ENCODE data around the gene NR5A1.

The NR5A1 gene

GRCh38 chr9:124498040-124498439 lies 9.2 kb downstream of the NR5A1 start:
- no peak for DNase-seq

DNA sequence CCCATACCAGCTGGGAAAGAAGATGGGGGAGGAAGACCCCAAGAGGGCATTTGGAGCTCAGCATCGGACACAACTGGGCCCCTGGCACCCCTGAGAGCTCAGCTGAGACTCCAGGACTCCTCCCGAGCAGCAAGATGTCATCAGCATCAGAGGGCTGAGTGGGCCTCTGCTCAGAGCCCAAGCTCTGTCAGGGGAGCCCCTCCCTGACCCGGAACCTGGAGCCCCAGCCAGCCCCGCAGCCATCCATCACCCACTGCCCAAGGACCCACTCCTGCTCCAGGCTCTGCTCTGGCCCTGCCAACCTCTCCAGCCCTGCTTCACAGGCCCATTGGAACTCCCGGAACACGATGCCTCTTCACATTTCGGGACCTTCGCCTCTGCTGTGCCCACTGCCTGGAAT lies 9.8 kb downstream of the NR5A1 start:
- DNase-seq, result no peak

DNA sequence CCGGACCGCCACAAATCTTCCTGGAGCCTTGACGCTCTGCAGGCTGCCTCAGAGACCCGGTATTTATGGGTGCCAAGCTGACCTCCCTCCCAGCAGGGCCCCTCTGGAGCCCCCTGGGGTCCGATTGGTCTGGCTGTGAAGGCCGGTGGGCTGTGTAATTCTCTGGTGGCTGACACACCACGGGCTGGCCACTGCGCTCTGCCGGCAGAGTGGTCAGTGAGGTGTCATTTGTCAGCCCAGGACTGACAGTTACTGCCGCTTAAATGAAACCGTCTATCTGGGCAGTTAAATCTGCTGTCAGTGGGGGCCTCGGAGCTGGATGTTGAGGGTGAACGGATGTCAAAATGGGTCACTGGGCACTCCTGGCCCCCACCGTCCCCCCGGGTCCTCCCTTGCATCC lies 10.7 kb downstream of the NR5A1 start:
- no peak for DNase-seq

- DNase-seq, result no peak
Measured at GRCh38 chr9:124496075-124496449, 11.1 kb downstream of the NR5A1 start.

GRCh38 chr9:124495126-124496074 lies 11.8 kb downstream of the NR5A1 start:
- no peak for DNase-seq

DNA sequence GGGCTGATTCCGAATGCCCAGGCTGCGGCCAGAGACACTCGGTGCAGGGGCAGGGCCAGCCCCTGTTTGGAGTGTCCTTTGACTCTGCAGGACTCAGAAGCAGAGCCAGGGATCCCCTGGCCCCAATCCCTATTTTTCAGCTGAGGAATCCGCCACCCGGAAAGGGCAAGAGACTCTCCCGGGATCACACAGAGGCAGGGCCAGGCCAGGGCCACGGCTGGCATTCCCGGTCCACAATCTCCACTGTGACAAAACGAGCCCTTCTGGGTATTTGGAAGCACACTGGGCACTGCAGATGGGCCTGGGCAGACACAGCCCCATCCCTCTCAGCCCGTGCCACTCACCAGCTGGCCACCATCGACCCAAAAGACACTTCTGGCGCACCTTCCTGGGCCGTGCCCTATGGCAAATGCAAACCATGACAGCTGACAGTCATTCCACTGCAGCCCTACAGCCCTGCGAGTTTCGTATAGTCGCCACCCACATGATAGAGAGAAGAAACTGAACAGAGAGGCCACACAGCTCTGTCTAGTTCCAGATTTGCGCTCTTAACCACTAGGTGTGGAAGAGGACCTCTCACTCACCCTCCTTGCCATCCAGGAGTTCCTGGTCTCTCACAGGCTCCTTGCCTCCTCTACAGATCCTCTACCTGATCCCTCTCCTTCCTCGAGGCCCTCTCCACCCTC lies 13.3 kb downstream of the NR5A1 start:
- no peak for DNase-seq

DNA sequence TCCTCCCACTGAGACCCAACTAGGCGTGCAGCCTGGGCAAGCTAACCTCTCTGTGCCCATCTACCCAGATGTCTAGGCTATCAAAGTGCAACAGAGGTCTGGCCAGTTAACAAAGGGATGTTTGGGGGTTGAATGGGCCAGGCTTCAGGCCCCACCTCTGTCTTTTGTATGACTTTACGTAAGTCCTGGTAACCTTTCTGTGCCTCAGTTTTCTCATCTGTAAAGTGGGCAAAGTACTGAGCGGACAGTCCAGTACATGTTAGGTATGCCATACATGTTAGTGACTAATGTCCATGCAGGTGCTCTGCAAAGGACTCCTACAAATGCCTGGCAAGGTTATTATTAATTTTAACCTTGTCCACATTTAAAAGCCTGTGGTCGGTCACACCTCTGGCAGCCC lies 14.0 kb downstream of the NR5A1 start:
- DNase-seq, result no peak

GRCh38 chr9:124492818-124493217 lies 14.4 kb downstream of the NR5A1 start:
- DNase-seq, result no peak

GRCh38 chr9:124491049-124491975 lies 15.9 kb downstream of the NR5A1 start:
- DNase-seq, result no peak

- no peak for DNase-seq
Measured at GRCh38 chr9:124490004-124490403, 17.2 kb downstream of the NR5A1 start.

DNA sequence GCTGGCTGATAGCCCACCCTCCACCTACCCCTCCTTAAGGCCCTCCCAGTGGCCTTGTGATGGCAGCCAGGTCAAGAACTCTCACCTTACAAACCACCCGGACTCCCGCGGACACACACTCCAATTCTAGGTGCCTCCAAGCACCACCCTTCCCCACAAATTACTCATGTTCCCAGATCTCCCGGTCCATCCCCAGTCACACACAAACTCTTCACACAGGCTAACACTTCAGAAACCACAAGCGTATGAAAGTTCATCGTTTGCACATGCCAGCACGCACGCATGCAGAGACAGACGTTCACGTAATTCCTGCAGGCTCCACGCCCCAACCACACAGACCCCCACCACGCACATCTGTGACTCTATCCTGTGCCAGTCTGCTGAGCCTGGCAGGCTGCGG lies 18.0 kb downstream of the NR5A1 start:
- DNase-seq, result no peak

GRCh38 chr9:124488641-124489210 lies 18.5 kb downstream of the NR5A1 start:
- no peak for DNase-seq

DNA sequence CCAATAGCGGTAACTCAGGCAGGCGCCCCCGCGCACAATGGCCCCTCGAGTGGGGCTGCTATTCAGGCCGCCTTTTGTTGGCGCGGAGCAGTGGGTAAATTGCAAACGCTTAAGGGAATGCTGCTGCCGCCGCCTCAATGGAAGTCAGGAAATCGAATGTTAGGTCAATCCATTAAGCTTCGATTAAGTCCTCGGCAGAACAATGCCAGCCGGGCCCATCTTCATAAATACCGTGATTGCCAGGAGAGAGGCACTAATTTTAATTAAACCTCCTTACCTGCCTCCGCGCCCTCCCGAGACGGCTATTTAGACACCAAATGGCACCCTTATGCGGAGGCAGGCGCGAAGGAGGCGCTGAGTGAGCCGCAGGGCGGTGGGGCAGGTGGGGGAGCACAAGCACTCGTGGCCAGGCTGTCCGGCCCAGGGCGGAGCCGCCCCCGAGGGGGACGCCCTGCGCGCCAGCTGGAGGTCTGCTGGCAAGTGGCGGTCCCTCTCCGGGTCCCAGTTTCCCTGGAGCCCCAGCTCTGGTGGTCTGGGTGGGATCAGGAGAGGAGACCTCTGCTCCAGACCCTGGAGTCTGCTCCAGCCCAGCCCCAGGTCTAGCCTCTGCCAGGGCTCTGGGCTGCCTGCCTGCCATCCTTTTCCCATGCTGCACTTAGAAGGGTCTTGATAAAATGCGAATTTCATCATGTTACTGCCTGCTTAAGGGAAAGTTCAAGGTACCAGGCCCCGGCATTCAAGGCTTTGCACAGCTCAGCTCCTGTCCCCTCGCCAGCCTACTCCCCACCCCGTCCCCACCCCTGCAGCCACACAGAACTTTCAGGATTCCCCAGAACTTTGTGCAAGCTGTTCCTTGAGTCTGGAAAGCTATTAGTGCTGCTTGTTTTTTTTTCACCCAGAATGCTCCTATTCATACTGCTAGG lies 19.7 kb downstream of the NR5A1 start:
- DNase-seq, result no peak

GRCh38 chr9:124486778-124487259 lies 20.4 kb downstream of the NR5A1 start:
- no peak for DNase-seq

GRCh38 chr9:124485936-124486335 lies 21.3 kb downstream of the NR5A1 start:
- DNase-seq, result no peak

DNA sequence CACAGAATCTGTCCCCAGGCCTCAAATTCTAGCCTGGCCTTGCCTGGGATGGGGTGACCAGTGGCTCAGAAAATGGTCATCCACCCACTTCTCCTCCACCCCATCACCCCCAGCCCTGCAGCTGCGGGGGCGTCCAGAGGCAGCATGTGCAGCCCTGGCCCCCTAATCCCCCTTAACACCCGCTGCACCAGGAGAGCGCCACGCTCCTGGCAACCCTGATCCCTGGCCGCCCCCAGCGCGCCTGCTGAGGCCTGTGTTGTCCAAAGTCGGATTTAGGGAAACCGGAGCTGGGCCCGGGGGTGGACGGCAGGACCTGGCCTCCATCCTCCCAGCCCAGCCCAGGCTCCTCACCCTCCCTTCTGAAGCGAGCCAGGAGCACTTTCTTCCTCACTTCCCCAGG lies 22.0 kb downstream of the NR5A1 start:
- DNase-seq, result no peak

DNA sequence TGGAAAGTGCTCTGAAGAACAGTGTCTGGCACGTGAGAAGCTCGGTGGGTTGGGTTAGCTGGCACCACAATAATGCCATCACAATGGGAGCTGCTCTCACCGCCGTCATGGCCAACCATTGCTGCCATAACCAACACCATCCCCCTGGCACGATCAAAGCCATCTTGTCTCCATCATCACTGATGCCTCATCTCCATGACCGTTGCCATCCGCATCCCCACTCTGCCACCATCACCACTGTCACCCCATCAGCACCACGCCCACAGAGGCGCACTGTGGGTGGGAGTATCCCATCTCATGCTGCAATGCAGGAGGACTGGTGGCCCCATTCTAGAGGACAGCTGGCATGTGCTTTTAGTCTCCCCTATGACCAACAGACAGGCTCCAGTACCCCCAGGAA lies 23.7 kb downstream of the NR5A1 start:
- DNase-seq, result no peak

GRCh38 chr9:124482431-124483031 lies 24.7 kb downstream of the NR5A1 start:
- no peak for DNase-seq

- DNase-seq, result no peak
Measured at GRCh38 chr9:124481115-124481514, 26.1 kb downstream of the NR5A1 start.

- DNase-seq, result no peak
Measured at GRCh38 chr9:124480621-124480981, 26.6 kb downstream of the NR5A1 start.

DNA sequence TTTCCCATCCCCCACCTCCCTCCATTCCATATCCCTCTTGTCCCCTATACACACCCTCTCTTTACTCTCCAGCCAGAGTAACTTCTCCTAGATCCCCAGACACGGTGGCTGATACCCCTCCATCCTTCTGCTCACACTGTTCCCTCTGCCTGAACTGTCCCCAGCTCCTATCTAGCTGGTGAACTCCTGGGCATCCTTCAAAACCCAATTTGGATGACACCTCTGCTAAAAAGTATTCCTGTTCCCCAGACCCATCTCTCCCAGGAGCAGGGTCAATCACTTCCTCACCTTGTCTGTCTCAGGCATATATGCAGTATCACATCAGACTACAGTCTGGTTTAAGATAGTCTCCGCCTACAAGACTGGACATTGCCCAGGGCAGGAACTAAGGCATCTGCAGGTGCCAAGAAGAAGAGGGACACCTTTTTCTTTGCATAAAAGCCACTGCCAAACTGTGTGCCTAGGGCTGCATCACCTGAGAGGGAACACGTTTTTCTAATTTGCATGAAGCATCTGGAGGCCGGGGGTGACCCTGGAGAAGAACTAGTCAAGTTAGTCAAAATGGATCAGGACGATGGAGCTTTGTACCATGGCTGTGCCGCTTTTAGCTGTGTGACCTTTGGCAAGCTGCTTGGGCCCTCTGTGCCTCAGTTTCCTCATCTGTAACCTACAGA lies 27.1 kb downstream of the NR5A1 start:
- DNase-seq, result no peak
